OCI-LY1 (cell line): Measurements from ENCODE around the gene ALPK1.
"Not testable (repeated sequence)": the region's sequence is repeated elsewhere in the genome, so short reads cannot be mapped to it uniquely, and the experiment has no call there.

Experiments used
- H2AFZ ChIP-seq: fragments of 200-600 bp; sonication (generic), shearing (Covaris generic); 2 replicates; pipeline ENCODE4 v1.6.0; 2014; ENCODE audit warnings: antibody characterized with exemption, mild to moderate bottlenecking, low read length
- H3F3A ChIP-seq: fragments of 200-600 bp; sonication (generic), shearing (Covaris generic); 2 replicates; pipeline ENCODE4 v1.6.0; 2014; ENCODE audit warnings: mild to moderate bottlenecking, antibody characterized with exemption, low read length, moderate library complexity; ENCODE audit not compliant: insufficient read depth
- H3K27ac ChIP-seq: fragments of 200-600 bp; sonication (generic); 2 replicates; pipeline ENCODE4 v1.5.1; 2014; ENCODE audit warnings: low read length, mixed run types, mild to moderate bottlenecking, low read depth; ENCODE audit not compliant: poor library complexity, severe bottlenecking
- H3K27me3 ChIP-seq: fragments of 200-600 bp; sonication (generic); 2 replicates; pipeline ENCODE4 v1.6.0; 2014; ENCODE audit warnings: antibody characterized with exemption, mild to moderate bottlenecking, low read length, moderate library complexity; ENCODE audit not compliant: insufficient read depth
- H3K36me3 ChIP-seq: fragments of 200-600 bp; sonication (generic); 2 replicates; pipeline ENCODE4 v1.6.1; 2014; ENCODE audit warnings: mild to moderate bottlenecking, antibody characterized with exemption, low read length, moderate library complexity, mixed read lengths; ENCODE audit not compliant: insufficient read depth
- H3K4me1 ChIP-seq: fragments of 200-600 bp; sonication (generic); 2 replicates; pipeline ENCODE4 v1.5.1; 2014; ENCODE audit warnings: mild to moderate bottlenecking, low read length, moderate library complexity; ENCODE audit not compliant: insufficient read depth, severe bottlenecking
- H3K4me2 ChIP-seq: fragments of 200-600 bp; sonication (generic), shearing (Covaris generic); 2 replicates; pipeline ENCODE4 v1.6.1; 2014; ENCODE audit warnings: low read length
- H3K4me3 ChIP-seq: fragments of 200-600 bp; sonication (generic); 2 replicates; pipeline ENCODE4 v1.5.1; 2014; ENCODE audit warnings: low read length, low read depth, mild to moderate bottlenecking, mixed read lengths; ENCODE audit not compliant: poor library complexity, severe bottlenecking
- H3K79me2 ChIP-seq: fragments of 200-600 bp; shearing (Covaris generic); 2 replicates; pipeline ENCODE4 v1.6.1; 2016; ENCODE audit warnings: mixed run types, low read length, mixed read lengths; ENCODE audit not compliant: insufficient read depth
- H3K9ac ChIP-seq: fragments of 200-600 bp; sonication (generic), shearing (Covaris generic); 2 replicates; pipeline ENCODE4 v1.6.1; 2014; ENCODE audit warnings: mild to moderate bottlenecking, low read length, mixed read lengths
- H3K9me2 ChIP-seq: fragments of 200-600 bp; sonication (generic), shearing (Covaris generic); 2 replicates; pipeline ENCODE4 v1.6.1; 2014; ENCODE audit warnings: low read depth, mild to moderate bottlenecking, low read length, mixed read lengths
- H3K9me3 ChIP-seq: fragments of 200-600 bp; shearing (Covaris generic); 2 replicates; pipeline ENCODE4 v1.6.1; 2014; ENCODE audit warnings: low read length, mixed read lengths
- H4K20me1 ChIP-seq: fragments of 200-600 bp; sonication (generic), shearing (Covaris generic); 2 replicates; pipeline ENCODE4 v1.6.0; 2016; ENCODE audit warnings: mild to moderate bottlenecking, low read length; ENCODE audit not compliant: insufficient read depth
- EZH2 ChIP-seq: fragments of 200-600 bp; sonication (generic), shearing (Covaris generic); IDR thresholded peaks from 2 replicates; pipeline ENCODE4 v1.8.0; 2017; ENCODE audit warnings: borderline replicate concordance, mixed run types, mild to moderate bottlenecking, antibody characterized with exemption, low read length, moderate library complexity, mixed read lengths
- TF ChIP-seq, protein P1 (sequence below): fragments of 200-600 bp; sonication (generic), shearing (Covaris generic); IDR thresholded peaks from 2 replicates; pipeline ENCODE4 v1.5.1; 2017; ENCODE audit warnings: mild to moderate bottlenecking, antibody characterized with exemption, low read length, moderate library complexity, mixed read lengths

The ALPK1 gene

GRCh38 chr4:112299721-112300120, 2.6 kb downstream of the ALPK1 start:
- no peaks in the 10 kb centered on the region for H3K79me2 ChIP-seq
- no peak overlapping the region for H3K4me3 ChIP-seq
- H3F3A ChIP-seq = no peaks in the 10 kb centered on the region
- no peak for TF ChIP-seq EZH2
- TF ChIP-seq, protein P1, sequence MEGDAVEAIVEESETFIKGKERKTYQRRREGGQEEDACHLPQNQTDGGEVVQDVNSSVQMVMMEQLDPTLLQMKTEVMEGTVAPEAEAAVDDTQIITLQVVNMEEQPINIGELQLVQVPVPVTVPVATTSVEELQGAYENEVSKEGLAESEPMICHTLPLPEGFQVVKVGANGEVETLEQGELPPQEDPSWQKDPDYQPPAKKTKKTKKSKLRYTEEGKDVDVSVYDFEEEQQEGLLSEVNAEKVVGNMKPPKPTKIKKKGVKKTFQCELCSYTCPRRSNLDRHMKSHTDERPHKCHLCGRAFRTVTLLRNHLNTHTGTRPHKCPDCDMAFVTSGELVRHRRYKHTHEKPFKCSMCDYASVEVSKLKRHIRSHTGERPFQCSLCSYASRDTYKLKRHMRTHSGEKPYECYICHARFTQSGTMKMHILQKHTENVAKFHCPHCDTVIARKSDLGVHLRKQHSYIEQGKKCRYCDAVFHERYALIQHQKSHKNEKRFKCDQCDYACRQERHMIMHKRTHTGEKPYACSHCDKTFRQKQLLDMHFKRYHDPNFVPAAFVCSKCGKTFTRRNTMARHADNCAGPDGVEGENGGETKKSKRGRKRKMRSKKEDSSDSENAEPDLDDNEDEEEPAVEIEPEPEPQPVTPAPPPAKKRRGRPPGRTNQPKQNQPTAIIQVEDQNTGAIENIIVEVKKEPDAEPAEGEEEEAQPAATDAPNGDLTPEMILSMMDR = no peak
- H3K27ac ChIP-seq = no peak overlapping the region
- H3K9ac ChIP-seq = no peak overlapping the region
- no peak overlapping the region for H2AFZ ChIP-seq
- no peaks in the 10 kb centered on the region for H3K36me3 ChIP-seq
- H3K27me3 ChIP-seq = no peaks in the 10 kb centered on the region
- no peaks in the 10 kb centered on the region for H3K9me3 ChIP-seq
- no peaks in the 10 kb centered on the region for H4K20me1 ChIP-seq
- H3K9me2 ChIP-seq = no peaks in the 10 kb centered on the region
- H3K4me1 ChIP-seq = peaks cover 32% of the 10 kb centered on the region
- no peak overlapping the region for H3K4me2 ChIP-seq

DNA sequence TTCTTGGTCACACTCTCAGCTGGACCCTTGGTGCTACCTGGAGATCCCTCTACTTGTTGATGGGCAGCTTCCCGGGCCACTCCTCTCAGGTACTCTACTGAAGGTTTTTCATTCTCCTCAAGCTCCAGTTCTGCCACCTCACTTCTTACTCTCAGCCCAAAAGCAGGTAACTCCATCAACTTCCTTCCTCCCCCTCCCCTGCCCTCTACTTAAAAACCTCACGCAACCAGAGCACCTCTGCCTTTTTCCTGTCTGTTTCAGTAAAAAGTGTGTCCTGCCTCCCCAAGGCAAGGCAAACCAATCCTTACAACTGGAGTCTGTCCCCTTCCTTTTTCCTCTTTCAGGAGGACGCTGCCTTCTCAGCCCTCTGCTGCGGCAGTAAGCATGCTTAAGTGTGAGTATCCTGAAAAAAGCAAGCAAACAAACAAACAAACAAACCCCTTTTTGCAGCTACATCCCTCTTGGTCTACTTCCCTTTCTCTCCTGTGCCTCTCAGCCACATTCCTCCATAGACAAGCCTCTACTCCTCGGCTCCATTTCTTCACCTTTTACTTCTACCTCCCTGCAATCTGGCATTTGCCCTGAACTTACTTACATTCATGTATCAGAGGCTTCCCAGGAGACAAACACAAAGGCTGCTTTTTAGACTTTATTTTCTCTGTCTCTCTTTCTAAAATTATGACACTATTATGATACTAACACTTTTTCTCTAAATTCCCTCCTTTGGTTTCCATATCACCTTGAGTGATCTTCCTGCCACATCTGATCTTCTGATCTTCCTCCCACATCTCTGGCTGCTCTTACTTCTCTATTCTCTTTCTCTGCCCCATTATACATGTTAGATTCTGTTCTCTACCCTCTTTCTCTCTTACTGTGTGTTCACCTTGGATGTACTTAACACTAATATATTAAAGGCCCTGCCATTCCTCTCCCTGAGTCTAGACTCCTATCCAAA, 5.4 kb downstream of the ALPK1 start:
- H3K4me1 ChIP-seq = peaks cover 17% of the 10 kb centered on the region
- H3K9me2 ChIP-seq = no peaks in the 10 kb centered on the region
- TF ChIP-seq EZH2 = no peak
- TF ChIP-seq, protein P1 = no peak
- H3K9me3 ChIP-seq = no peaks in the 10 kb centered on the region
- peak overlapping the region; percentile 26 for H3K27ac ChIP-seq
- no peak overlapping the region for H3K9ac ChIP-seq
- H3K27me3 ChIP-seq = no peaks in the 10 kb centered on the region
- no peaks in the 10 kb centered on the region for H3F3A ChIP-seq
- H4K20me1 ChIP-seq = no peaks in the 10 kb centered on the region
- H3K36me3 ChIP-seq = no peaks in the 10 kb centered on the region
- no peaks in the 10 kb centered on the region for H3K79me2 ChIP-seq
- H3K4me3 ChIP-seq = no peak overlapping the region
- H3K4me2 ChIP-seq = no peak overlapping the region; the same call in 1 of the 2 replicates
- H2AFZ ChIP-seq = no peak overlapping the region

DNA sequence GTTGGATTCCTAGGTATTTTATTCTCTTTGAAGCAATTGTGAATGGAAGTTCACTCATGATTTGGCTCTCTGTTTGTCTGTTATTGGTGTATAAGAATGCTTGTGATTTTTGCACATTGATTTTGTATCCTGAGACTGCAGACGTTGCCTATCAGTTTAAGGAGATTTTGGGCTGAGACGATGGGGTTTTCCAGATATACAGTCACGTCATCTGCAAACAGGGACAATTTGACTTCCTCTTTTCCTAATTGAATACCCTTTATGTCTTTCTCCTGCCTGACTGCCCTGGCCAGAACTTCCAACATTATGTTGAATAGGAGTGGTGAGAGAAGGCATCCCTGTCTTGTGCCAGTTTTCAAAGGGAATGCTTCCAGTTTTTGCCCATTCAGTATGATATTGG, 8.3 kb downstream of the ALPK1 start:
- H3K4me3 ChIP-seq, H3K79me2 ChIP-seq, H3K9me2 ChIP-seq: not testable (repeated sequence)

GRCh38 chr4:112309263-112309791, 12.2 kb downstream of the ALPK1 start:
- not testable (repeated sequence) for H4K20me1 ChIP-seq, H3K9ac ChIP-seq, H3K9me2 ChIP-seq, H3K4me3 ChIP-seq, H3F3A ChIP-seq, H3K79me2 ChIP-seq, H3K9me3 ChIP-seq, H3K27me3 ChIP-seq, H3K36me3 ChIP-seq, H3K27ac ChIP-seq, H2AFZ ChIP-seq
- peaks cover 31% of the 10 kb centered on the region for H3K4me1 ChIP-seq
- peak overlapping the region; percentile 0; the same call in 1 of the 2 replicates for H3K4me2 ChIP-seq

More for the DNA sequence above, 8.3 kb downstream of the ALPK1 start:
- not testable (repeated sequence) for H3K4me2 ChIP-seq, H3K36me3 ChIP-seq, H3K9ac ChIP-seq, H3K27me3 ChIP-seq, H3K27ac ChIP-seq, H3F3A ChIP-seq, H2AFZ ChIP-seq, H3K9me3 ChIP-seq, H4K20me1 ChIP-seq
- peaks cover 23% of the 10 kb centered on the region for H3K4me1 ChIP-seq
